Fibroblast of lung (primary cell): ENCODE results near the gene TSC22D1. TPM values are rescaled to one million over a fixed set of nuclear protein-coding genes. Genes with fewer than 3 reads are reported as not detected.
A peak's percentile ranks its signal among the peaks of the same experiment; 100 is the strongest.

ENCODE experiments used
- DNase-seq, 2 donors: peaks; one replicate each; pipeline versions ENCODE4 v3.0.0 to v3.0.0-alpha.2; 2010; ENCODE audit warnings: low read depth in 2 of 2
- H2AFZ ChIP-seq: 2 replicates; pipeline ENCODE4 v1.5.1; 2012; ENCODE audit warnings: low read length, control low read depth, inconsistent platforms
- H3K27ac ChIP-seq: 2 replicates; pipeline ENCODE4 v1.5.1; 2011; ENCODE audit warnings: low read length, control low read depth; ENCODE audit not compliant: insufficient read depth
- H3K27me3 ChIP-seq: 2 replicates; pipeline ENCODE4 v1.5.1; 2011; ENCODE audit warnings: mild to moderate bottlenecking, low read length; ENCODE audit not compliant: control insufficient read depth, insufficient read depth
- H3K36me3 ChIP-seq: 2 replicates; pipeline ENCODE4 v1.5.1; 2011; ENCODE audit warnings: low read length; ENCODE audit not compliant: control insufficient read depth, insufficient read depth
- H3K4me1 ChIP-seq: 2 replicates; pipeline ENCODE4 v1.5.1; 2011; ENCODE audit warnings: low read length; ENCODE audit not compliant: control insufficient read depth, insufficient read depth; ENCODE audit errors: extremely low read depth
- H3K4me2 ChIP-seq: 2 replicates; pipeline ENCODE4 v1.5.1; 2011; ENCODE audit warnings: low read length, control low read depth; ENCODE audit not compliant: insufficient read depth; ENCODE audit errors: extremely low read depth
- H3K4me3 ChIP-seq, 4 experiments: fragments of 200-600 bp in 1 of 4; sonication (generic) in 1 of 4; replicated peaks in 1 of 4; 2 replicates each; pipeline ENCODE4 v1.5.1; 2011 to 2016; ENCODE audit warnings: low read length in 4 of 4, low read depth in 3 of 4, mild to moderate bottlenecking in 3 of 4, control low read depth in 2 of 4, inconsistent platforms in 1 of 4, mixed read lengths in 1 of 4; ENCODE audit not compliant: insufficient read depth in 1 of 4; ENCODE audit errors: control extremely low read depth in 1 of 4
- H3K79me2 ChIP-seq: 2 replicates; pipeline ENCODE4 v1.5.1; 2012; ENCODE audit warnings: mild to moderate bottlenecking, low read length, inconsistent platforms; ENCODE audit not compliant: control insufficient read depth, insufficient read depth
- H3K9ac ChIP-seq: 2 replicates; pipeline ENCODE4 v1.5.1; 2011; ENCODE audit warnings: mild to moderate bottlenecking, low read length, control low read depth; ENCODE audit not compliant: insufficient read depth
- H3K9me3 ChIP-seq: 2 replicates; pipeline ENCODE4 v1.5.1; 2012; ENCODE audit warnings: low read depth, low read length; ENCODE audit not compliant: control insufficient read depth, insufficient read depth
- H4K20me1 ChIP-seq: 2 replicates; pipeline ENCODE4 v1.5.1; 2011; ENCODE audit warnings: low read length; ENCODE audit not compliant: control insufficient read depth, insufficient read depth; ENCODE audit errors: extremely low read depth
- EZH2 ChIP-seq: IDR thresholded peaks from 2 replicates; pipeline ENCODE4 v1.5.1; 2012; ENCODE audit warnings: low read length, control low read depth, mild to moderate bottlenecking; ENCODE audit errors: missing control alignments
- polyA plus RNA-seq, 2 donors: library from polyadenylated mRNA; depleted of rRNA in 1 of 2; stranded (reverse) in 1 of 2; unstranded in 1 of 2; fragments of >200 nt; gene quantifications; 2 replicates each; pipeline ENCODE4 v1.2.1, GENCODE V29; 2011 to 2012; ENCODE audit warnings: missing spikeins in 1 of 2
- total RNA-seq: library from RNA; depleted of rRNA; stranded (reverse); fragments of >200 nt; gene quantifications from 2 replicates; pipeline ENCODE4 v1.2.1, GENCODE V29; 2014
- TF ChIP-seq, protein P1 (sequence below), 2 donors: IDR thresholded peaks in 1 of 2; conservative IDR thresholded peaks in 1 of 2; 1 replicate in 1 of 2; 2 replicates in 1 of 2; pipeline ENCODE4 v1.5.1; 2011 to 2012; ENCODE audit warnings: low read length in 2 of 2, control low read depth in 1 of 2, inconsistent platforms in 1 of 2, low read depth in 1 of 2, mild to moderate bottlenecking in 1 of 2

The TSC22D1 gene
- total and polyA plus RNA-seq, 2 donors (not counting 1 experiment from before 2014, with no cell fraction given) = 80.4 to 97.6 TPM

DNA sequence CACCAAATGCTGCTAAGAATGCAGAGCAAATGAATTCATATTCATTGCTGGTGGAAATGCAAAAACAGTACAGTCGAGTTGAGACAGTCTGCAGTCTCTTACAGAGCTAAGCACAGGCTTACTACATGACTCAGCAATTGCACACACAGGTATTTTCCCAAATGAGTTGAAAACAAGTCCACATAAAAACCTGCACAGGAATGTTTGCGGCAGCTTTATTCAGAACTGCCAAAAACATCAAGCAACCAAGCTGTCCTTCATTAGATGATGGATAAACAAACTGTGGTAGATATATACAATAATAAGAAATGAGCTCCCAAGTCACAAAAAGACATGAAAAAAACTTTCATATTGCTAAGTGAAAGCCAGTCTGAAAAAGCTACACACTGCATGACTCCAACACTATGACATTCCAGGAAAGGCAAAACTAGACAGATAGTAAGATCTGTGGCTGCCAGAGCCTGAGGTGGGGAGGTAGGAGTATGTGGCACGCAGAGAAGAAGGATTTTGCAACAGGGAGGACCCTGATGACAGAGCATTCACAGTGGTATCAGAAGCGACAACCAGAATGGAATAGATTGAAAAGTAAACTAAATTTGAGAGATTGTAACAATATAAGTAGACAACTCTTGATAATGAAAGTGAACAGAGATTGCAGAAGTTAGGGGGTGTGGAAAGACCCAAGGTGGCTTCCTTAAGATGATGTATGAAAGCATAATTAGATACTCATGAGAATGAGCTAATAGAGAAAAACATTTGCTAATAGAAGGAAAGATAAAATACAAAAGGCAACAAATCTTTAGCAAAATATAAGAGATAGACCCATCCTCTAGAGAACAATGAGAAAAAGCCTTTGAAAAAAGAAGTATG, 52.7 kb downstream of the TSC22D1 start:
- no peaks in the 10 kb centered on the region for H3K79me2 ChIP-seq
- H3K4me1 ChIP-seq = peaks cover 7% of the 10 kb centered on the region
- H3K9ac ChIP-seq = no peak overlapping the region
- no peaks in the 10 kb centered on the region for H3K27me3 ChIP-seq
- H3K4me2 ChIP-seq = peak overlapping the region; percentile 73
- H3K4me3 ChIP-seq = no peak overlapping the region
- no peaks in the 10 kb centered on the region for H4K20me1 ChIP-seq
- TF ChIP-seq EZH2 = no peak
- TF ChIP-seq, protein P1, sequence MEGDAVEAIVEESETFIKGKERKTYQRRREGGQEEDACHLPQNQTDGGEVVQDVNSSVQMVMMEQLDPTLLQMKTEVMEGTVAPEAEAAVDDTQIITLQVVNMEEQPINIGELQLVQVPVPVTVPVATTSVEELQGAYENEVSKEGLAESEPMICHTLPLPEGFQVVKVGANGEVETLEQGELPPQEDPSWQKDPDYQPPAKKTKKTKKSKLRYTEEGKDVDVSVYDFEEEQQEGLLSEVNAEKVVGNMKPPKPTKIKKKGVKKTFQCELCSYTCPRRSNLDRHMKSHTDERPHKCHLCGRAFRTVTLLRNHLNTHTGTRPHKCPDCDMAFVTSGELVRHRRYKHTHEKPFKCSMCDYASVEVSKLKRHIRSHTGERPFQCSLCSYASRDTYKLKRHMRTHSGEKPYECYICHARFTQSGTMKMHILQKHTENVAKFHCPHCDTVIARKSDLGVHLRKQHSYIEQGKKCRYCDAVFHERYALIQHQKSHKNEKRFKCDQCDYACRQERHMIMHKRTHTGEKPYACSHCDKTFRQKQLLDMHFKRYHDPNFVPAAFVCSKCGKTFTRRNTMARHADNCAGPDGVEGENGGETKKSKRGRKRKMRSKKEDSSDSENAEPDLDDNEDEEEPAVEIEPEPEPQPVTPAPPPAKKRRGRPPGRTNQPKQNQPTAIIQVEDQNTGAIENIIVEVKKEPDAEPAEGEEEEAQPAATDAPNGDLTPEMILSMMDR (conservative IDR thresholded peaks at IDR 0.05 in 1 of 2, IDR thresholded peaks at IDR 0.05 in 1 of 2; ENCODE audit: low read depth in 1 of 2, low read length in 2 of 2) = no peak
- H3K27ac ChIP-seq = peak overlapping the region; percentile 24
- H2AFZ ChIP-seq = no peak overlapping the region
- H3K36me3 ChIP-seq = no peaks in the 10 kb centered on the region
- H3K9me3 ChIP-seq = no peaks in the 10 kb centered on the region
- peak; percentile 44 to 90 for DNase-seq

DNA sequence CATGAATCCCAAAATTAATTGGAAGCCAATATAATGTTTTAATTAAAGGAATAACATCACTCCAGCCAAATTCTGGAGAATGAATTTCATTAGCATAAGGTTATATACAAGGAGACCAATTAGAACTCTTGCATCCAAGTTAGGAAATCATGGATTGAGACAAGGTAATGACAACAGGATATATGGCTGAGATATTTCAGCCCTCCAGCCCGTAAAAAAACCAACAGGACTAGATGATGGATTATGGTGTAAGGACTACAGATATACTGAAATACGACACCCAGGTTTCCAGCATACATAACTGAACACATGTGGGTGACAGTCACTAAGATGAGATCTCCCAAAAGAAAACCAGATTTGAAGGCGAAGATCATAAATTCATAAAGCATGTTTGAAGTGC, 56.5 kb downstream of the TSC22D1 start:
- H3K9me3 ChIP-seq = no peaks in the 10 kb centered on the region
- H3K9ac ChIP-seq = no peak overlapping the region
- H3K27me3 ChIP-seq = no peaks in the 10 kb centered on the region
- no peak overlapping the region for H3K27ac ChIP-seq
- no peak overlapping the region for H3K4me3 ChIP-seq
- peaks cover 7% of the 10 kb centered on the region for H3K4me1 ChIP-seq
- no peaks in the 10 kb centered on the region for H3K79me2 ChIP-seq
- no peak overlapping the region for H3K4me2 ChIP-seq
- no peaks in the 10 kb centered on the region for H4K20me1 ChIP-seq
- no peak for TF ChIP-seq EZH2
- TF ChIP-seq, protein P1 (conservative IDR thresholded peaks at IDR 0.05 in 1 of 2, IDR thresholded peaks at IDR 0.05 in 1 of 2; ENCODE audit: low read depth in 1 of 2, low read length in 2 of 2) = no peak
- H3K36me3 ChIP-seq = no peaks in the 10 kb centered on the region
- no peak for DNase-seq
- H2AFZ ChIP-seq = no peak overlapping the region

DNA sequence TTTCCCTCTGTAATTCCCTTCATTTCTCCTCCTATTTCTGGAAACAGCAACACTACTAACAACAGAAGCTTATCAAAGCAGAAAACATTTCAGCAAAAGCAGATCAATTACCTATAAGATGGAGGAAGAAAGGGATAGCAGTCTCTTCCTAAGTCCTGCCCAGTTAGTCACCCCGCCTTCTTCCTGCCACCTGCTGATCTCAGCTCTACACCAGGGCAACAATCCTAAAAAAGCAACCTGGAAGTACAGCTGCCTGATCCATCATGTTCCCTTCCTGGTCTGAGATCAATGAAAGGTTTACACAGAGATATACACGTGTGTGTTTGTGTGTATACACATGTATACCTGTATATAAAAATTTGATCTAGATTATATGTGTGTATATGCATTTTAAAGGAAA, 59.4 kb downstream of the TSC22D1 start:
- Histone ChIP-seq H3K36me3 (no peaks in the 10 kb centered on the region), H4K20me1 (no peaks in the 10 kb centered on the region), H3K9ac (no peak overlapping the region), H3K27me3 (no peaks in the 10 kb centered on the region), H3K4me3 (no peak overlapping the region), H3K4me1 (no peaks in the 10 kb centered on the region), H3K79me2 (no peaks in the 10 kb centered on the region), H3K9me3 (no peaks in the 10 kb centered on the region), H3K4me2 (no peak overlapping the region), H3K27ac (no peak overlapping the region), H2AFZ (no peak overlapping the region)
- TF ChIP-seq, protein P1 (conservative IDR thresholded peaks at IDR 0.05 in 1 of 2, IDR thresholded peaks at IDR 0.05 in 1 of 2; ENCODE audit: low read depth in 1 of 2, low read length in 2 of 2) = no peak
- TF ChIP-seq EZH2 = no peak
- DNase-seq = no peak
